Measurements from ENCODE around the gene KRTAP5-4.
A peak's percentile ranks its signal among the peaks of the same experiment; 100 is the strongest.
"Not testable (repeated sequence)": the region's sequence is repeated elsewhere in the genome, so short reads cannot be mapped to it uniquely, and the experiment has no call there.

Gene KRTAP5-4

DNA sequence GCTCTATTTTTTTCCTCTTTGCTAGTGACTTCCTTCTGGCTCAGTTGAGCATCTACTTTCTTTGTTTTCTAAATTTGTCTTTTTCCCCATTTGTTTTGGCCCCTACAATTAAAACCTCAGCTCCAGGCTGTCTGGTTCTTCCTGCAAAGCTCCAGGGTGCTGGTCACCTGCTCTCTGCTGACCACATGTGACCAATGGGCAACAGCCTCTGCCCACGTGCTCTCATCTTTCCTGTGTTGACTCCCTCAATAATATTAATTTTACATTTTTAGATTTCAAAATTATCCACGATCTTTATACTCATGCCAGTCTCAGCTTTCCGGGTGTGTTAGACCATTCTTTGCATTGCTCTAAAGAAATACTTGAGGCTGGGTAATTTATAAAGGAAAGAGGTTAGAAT lies 23.5 kb downstream of the KRTAP5-4 start:
- not testable (repeated sequence) for DNase-seq

DNA sequence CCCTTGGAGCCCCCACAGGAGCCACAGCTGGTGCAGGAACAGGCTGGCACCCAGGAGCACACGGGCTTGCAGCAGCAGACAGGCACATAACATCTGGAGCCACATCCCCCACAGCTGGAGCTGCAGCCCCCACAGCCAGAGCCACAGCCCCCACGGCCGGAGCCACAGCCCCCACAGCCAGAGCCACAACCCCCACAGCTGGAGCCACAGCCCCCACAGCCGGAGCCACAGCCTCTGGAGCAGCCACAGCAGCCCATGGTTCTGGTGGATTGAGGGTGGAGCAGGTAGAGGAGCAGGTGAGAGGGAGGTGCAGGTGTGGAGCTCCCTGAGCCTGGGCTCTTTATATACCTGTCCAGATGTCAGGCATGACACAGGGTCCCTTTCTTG lies 24.0 kb downstream of the KRTAP5-4 start, which contains the start of gene KRTAP5-2:
TSS of gene KRTAP5-2 (minus strand) at position 301 of the 387 bp plus-strand sequence. CDS start at position 257, 44 bp downstream.
- DNase-seq: no peak

DNA sequence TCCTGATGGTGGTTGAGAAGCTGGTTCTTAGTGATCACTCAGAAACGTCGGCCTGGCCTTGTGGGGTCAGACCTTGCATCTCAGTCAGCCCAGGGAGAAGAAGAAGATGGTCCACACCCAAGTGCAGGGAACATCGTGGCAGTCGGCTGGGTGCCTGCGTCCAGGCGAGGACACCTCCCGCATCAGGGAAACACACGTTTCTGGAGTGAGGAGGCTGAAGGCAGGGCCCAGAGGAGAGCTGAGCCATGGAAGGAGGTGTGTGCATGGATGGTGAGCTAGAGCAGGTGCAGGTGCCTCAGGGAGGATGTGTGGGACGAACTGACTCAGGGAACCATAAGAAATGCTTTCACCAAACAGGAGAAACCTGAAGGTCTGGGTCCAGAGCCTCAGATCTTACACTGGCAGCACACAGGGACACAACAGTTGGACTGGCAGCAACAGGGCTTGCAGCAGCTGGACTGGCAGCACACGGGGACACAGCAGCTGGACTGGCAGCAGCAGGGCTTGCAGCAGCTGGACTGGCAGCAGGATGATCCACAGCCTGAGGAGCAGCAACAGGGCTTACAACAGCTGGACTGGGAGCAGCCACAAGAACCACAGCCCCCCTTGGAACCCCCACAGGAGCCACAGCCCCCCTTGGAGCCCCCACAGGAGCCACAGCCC lies 24.5 kb downstream of the KRTAP5-4 start:
- DNase-seq: no peak

DNA sequence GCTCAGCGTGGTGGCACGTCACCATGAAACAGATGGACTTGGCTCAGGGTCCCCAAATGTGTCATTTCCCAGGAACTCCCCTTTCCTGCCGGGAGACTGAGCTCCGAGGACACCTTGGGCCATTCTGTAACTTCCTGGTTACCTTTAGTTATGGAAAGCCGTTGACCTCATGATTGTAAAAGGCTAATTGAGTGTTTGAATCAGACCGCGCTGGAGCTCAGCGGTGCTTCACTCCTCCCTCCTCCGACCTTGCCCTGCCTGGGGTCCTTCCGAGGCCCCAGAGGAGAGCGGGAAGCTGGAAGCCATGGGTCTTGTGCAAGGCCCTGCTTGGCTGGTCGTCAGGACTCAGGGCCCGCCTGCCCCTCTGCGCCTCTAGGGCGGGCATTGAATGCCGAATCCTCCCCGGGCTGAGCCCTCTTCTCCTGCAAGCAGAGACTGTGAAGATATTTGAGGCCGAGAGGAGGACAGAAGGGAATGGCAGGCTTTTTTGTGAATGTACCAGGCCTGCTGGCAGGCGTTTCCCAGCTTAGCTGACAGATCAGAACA lies 25.3 kb downstream of the KRTAP5-4 start:
- not testable (repeated sequence) for DNase-seq

DNA sequence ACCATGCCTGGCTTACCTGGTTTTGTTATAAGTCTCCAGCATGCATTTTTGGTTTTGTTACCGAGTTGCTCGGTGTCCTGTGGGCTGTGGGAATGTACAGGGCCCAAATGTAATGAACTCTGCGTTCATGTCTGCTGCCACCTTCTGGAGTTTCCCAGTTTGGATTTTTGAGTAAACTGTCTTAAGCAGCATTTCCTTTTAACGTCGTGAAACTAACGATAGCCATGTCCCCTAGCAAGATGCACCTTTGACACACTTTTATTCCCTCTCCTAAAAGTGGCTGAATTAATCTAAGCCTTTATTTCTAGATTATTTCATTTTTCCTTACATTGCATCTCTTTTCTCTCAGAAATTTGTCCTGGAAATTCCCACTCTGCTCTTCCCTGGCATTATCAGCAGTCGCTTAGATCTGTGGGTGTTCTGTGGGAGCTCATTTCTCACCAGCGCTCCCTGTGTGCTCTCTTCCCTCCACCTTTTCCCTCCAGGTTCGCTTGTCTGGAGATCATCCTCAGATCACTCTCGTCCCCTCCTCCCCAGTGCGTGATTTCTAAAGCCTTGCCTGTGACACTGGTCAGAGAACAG lies 25.9 kb downstream of the KRTAP5-4 start:
- not testable (repeated sequence) for DNase-seq

DNA sequence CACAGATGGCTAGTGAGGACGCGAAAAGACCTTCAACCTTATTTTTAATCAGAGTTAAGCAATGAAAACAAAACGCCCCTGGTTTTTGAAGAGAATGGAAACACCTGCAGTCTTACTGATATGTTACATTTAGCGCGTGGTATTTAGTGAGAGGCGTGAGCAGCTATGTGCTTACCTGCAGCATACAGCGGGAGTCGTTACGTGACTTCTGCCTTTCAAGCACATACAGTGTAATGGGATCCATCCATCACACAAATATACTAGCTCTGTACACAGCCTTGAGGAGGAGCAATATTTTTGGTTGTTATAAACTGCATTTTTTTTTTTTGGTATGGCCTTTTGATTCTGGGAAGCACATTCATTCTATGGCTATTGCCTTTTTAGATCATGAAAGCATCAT lies 29.3 kb downstream of the KRTAP5-4 start:
- no peak for DNase-seq

DNA sequence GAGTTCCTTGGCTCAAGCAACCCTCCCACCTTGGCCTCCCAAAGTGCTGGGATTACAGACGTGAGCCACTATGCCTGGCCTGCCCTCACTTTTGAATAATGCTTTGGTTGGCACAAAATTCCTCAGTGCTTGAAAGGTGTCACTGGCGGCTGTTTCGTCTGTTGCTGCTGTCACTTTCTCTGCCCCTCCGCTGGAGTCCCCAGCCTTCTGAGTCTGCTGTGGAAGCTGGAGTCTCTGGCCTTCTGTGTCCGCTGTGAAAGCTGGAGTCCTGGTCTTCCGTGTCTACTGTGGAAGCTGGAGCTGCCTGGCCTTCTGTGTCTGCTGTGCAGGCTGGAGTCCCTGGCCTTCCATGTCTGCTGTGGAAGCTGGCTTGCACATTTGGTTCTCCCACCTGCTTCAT lies 31.9 kb downstream of the KRTAP5-4 start:
- no peak for DNase-seq

DNA sequence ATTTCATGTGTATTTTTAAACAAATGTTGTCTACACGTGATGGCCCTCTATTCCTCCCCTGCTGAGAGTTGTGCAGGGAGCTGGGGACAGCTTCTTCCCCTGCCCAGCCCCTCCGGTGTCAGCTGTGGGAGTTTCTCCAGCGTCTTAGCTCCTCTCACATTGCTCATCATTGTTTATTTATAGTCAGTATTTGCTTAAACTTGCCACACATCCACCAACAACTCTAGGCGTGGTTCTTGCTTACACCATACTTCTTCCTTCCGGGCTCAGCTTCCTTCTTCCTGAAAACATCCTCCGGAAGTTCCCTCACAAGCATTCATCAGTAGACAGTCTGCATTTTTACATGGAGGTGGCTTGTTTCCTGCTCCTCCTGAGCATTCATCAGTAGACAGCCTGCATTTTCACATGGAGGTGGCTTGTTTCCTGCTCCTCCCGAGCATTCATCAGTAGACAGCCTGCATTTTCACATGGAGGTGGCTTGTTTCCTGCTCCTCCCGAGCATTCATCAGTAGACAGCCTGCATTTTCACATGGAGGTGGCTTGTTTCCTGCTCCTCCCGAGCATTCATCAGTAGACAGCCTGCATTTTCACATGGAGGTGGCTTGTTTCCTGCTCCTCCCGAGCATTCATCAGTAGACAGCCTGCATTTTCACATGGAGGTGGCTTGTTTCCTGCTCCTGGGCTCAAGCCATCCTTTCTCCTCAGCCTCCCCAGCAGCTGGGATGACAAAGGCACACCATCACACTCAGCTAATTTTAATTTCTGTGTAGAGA lies 32.6 kb downstream of the KRTAP5-4 start:
- DNase-seq: not testable (repeated sequence)

DNA sequence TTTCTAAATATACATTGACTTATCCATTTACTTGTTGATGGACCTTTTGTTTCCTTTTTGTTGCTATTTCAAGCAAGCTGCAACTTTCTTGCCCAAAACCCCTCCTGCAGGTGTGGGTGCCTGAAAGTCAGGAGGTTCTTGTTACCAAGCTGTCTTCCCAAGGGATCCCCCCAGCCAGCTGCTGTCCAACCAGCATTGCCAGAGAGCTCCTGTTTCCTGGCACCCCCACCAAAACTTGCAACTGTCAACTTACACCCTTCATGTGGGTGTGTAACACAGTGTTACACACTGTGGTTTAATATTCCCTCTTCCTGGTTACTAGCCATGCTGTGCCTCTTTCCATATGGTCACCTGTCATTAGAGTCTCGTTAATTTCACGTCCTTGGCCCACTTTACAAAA lies 35.2 kb downstream of the KRTAP5-4 start:
- no peak for DNase-seq

DNA sequence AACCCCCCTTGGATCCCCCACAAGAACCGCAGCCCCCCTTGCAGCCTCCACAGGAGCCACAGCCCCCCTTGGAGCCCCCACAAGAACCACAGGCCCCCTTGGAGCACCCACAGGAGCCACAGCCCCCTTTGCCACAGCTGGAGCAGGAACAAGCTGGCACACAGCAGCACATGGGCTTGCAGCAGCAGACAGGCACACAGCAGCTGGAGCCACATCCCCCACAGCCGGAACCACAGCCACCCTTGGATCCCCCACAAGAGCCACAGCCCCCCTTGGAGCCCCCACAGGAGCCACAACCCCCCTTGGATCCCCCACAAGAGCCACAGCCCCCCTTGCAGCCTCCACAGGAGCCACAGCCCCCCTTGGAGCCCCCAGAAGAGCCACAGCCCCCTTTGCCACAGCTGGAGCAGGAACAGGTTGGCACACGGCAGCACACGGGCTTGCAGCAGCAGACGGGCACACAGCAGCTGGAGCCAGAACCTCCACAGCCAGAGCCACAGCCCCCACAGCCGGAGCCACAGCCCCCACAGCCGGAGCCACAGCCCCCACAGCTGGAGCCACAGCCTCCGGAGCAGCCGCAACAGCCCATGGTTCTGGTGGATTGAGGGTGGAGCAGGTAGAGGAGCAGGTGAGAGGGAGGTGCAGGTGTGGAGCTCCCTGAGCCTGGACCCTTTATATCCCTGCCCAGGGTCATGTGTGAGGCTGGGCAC lies 37.1 kb downstream of the KRTAP5-4 start, which contains the start of gene KRTAP5-1:
TSS of gene KRTAP5-1 (minus strand) at position 623 of the 710 bp plus-strand sequence. CDS start at position 589, 34 bp downstream.
- not testable (repeated sequence) for DNase-seq

DNA sequence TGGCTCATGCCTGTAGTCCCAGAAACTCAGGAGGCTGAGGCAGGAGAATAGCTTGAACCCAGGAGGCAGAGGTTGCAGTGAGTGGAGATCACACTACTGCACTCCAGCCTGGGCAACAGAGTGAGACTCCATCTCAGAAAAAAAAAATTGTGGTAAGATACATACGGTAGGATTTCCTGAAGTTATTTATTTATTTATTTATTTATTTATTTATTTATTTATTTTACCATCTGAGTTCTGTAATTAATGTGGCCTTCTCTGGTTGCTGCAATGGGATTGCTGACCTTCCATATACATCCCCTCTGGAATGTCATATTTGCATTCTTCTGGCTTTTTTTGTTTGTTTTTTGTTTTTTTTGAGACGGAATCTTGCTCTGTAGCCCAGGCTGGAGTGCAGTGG lies 39.0 kb downstream of the KRTAP5-4 start:
- not testable (repeated sequence) for DNase-seq

DNA sequence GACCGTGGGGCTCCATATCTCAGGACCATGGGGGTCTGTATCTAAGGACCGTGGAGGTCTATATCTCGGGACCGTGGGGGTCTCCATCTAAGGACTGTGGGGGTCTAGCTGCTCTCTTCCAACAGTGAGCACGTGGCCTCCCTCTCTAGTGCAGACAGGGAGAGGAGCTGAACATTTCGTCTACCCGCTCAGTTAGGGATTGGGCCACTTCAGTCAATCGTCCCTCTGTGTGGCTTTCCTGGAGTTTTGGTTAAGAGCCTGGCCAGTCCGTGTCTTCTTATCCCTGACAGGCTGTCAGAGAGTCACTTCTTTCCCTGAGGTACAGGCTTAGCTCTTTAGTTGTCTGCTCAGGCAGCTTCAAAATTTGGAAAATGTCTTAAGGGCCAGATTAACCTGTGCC lies 40.0 kb downstream of the KRTAP5-4 start:
- no peak for DNase-seq

DNA sequence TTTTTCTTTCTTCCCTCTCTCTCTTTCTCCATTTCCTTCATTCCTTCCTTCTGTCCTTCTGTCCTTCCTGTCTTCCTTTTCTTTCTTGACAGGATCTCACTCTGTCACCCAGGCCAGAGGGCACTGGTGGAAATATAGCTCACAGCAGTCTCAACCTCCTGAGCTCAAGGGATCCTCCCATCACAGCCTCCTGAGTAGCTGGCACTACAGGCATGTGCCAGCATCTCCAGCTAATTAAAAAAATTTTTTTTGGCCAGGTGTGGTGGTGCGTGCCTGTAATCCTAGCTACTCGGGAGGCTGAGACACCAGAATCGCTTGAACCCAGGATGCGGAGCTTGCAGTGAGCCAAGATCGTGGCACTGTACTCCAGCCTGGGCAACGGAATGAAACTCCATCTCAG lies 45.1 kb downstream of the KRTAP5-4 start:
- no peak for DNase-seq

DNA sequence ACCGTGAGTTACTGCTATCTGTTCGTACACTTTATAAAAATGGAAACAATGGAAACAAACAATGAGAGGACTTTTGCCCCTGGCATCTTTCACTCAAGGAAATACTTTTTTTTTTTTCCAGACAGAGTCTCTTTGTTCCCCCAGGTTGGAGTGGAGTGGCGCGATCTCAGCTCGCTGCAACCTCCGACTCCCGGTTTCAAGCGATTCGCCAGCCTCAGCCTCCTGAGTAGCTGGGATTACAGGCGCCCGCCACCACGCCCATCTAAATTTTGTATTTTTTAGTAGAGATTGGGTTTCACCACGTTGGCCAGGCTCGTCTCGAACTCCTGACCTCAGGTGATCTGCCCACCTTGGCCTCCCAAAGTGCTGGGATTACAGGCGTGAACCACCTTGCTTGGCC lies 46.2 kb downstream of the KRTAP5-4 start:
- DNase-seq: not testable (repeated sequence)

DNA sequence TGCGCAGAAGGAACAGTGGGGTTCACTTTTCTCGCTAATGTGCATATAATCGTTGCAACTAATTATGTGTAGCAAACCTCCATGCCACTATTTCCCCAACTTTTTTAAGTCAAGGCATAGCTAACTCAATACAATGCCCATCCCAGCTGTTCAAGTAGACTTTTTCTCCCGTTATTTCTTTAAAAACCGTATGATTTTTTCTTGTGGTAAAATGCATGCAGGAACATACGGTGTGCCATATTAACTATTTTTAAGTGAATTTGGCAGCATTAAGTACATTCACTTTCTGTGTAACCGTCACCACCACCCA lies 47.0 kb downstream of the KRTAP5-4 start:
- no peak for DNase-seq

DNA sequence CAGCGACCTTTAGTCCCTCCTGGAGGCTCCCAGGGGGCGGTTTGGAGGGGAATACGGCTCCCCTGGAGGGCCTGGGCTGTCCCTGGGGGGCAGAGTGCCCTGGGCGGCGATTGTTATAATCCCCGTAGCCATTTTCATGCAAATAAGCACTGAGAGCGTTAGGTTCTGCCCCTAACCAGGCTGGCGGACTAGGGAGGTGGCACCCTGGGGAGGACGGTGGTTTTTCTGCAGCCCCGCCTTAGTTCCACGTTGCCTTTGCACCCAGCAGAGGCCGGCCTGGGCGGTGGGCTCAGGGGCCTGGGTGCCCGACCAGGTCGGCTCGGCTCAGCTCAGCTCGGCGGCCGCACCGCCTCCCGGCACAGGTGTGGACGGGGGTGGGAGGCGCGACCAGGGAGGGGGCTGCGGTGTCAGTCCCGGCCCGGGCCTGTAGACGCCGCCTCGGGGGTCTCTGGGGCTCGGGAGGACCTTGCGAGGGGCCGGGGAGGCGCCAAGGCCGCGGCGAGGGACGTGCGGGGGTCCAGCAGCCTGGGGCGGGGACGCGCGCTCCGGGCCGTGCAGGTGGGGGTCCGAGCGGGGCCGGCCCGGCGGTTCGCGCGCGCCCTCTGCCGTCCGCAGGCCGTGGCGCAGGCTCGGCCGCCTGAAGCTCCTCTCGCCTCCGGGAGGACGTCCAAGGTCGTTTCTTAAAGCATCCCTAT lies 47.6 kb downstream of the KRTAP5-4 start:
- DNase-seq: no peak

DNA sequence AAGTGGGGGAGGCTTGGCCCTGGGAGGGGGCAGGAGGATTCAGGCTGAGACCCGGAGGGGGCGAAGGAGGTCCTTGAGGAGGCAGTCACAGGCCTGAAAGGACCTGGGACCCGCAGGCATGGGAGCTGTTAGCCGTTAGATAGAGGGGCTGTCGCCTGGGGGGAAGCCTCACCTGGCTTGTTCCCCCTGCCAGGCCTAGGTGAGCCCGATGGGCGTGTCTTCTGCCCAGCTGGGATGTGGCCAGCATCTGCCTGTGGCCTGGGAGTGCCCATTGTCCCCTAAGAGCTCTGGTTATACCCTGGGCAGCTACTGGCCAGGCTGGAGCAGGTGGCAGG lies 48.1 kb downstream of the KRTAP5-4 start:
- DNase-seq: no peak

DNA sequence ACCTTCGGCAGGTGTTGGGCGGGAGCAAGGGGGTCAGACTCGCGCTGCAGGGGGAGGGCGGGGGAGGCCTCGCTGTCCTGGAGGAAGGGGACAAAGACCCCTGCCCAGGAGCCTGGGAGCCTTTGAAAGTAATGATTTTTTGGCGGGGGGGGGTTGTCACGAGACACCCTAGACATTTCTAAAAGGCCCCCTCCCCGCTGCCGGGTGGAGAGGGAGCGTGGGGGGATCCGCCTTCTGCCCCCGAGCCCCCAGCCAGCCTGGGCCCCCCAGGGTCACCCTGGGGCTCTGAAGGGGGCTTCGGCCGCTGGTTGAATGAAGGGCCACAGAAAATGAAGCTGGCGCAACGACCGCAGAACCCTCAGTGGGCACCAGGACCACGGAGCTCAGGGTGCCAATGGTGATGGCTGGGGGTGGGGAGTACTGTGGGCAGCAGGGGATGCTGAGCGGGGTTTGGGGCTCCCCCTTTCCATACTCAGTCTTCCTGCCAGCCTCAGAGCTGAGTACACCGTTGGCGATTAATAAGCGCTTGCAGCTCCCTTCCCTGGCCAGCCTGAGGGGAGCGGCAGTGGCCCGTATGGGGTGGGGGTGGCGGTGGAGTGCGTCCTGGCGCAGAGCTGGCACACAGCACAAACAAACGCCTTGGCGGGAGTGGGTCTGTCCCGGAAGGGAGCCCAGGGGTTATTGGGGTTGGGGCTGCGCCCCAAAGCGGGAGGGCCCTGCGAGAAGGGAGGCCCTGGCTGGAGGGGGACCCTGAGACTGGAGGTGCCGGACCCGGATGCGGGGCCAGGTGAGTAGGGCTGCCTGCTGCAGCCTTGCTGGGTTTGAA lies 48.6 kb downstream of the KRTAP5-4 start:
- DNase-seq: no peak

DNA sequence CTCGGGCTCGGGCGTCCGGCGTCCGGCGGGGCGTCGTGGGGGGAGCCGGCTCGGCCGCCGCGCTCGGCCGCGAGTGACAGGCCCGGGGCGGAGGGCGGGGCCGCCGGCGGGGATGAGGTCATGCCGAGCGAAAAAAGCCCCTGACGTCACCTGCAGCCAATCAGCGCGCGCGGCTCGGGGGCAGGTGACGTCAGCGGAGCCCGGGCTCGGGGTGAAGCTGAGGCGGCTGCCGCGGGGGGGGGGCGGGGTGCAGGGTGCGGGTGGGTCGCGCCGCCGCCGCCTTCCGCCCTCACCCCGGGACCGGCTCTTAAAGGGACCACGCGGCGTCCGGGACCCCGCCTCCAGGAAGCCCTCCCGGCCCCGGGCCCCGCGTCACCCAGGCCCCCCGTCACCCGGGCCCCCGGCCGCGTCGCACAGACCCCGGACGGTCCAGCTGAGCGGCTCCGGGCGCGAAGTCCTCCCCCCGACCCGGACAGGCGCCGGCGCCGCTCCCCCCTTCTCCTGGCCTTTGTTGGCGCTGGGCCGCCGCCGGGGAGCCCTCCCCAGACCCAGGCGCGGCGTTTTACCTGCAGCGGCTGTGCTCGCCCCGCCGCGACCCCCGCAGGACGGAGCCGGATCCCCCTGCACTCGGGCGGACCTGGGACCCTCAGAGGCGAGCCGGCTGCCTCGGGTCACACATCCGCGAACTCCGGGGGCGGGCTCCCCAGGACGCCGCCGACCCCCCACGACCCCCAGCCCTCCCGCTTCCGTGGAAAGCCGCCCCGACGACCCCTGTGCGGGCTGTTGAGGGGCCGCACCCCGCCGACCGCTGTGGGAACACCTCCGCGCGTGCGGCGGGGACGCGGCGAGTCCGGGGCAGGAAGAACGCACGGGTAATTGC lies 49.5 kb downstream of the KRTAP5-4 start, which contains the start of gene DUSP8:
TSS of gene DUSP8 (minus strand) at position 75 of the 880 bp plus-strand sequence. CDS start 6,445 bp downstream, outside the sequence.
- DNase-seq: peak; percentile 64

DNA sequence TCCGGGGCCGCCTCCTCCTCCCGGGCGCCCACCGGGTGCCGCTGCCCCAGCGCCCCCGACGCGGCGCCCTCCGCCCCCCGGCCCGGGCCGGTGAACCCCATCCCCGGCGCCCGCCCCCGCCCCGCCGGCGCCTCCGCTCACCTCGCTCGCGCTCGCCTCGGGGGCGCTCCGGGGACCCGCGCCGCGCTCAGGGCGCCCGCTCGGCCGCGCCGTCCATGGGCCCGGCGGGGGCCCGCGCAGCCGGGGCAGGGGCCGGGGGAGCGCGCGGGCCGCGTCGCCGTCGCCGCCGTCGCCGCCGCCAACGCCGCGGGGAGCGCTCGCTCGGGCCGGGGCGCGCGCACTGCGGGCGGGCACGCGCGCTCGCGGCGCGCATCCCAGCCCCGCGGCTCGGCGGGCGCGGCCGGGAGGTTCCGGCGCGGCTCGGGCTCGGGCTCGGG lies 50.2 kb downstream of the KRTAP5-4 start:
- no peak for DNase-seq
